HG02943 (cell line): ENCODE measurements around the gene RTN4.
"Not testable (repeated sequence)": the region's sequence is repeated elsewhere in the genome, so short reads cannot be mapped to it uniquely, and the experiment has no call there.

Experiments
- ATAC-seq: cut with Tn5 transposase; IDR thresholded peaks from one replicate; pipeline ENCODE4 v1.9.1; 2021; ENCODE audit warnings: mild to moderate bottlenecking, low read depth, moderate library complexity; ENCODE audit not compliant: unreplicated experiment

The RTN4 gene

DNA sequence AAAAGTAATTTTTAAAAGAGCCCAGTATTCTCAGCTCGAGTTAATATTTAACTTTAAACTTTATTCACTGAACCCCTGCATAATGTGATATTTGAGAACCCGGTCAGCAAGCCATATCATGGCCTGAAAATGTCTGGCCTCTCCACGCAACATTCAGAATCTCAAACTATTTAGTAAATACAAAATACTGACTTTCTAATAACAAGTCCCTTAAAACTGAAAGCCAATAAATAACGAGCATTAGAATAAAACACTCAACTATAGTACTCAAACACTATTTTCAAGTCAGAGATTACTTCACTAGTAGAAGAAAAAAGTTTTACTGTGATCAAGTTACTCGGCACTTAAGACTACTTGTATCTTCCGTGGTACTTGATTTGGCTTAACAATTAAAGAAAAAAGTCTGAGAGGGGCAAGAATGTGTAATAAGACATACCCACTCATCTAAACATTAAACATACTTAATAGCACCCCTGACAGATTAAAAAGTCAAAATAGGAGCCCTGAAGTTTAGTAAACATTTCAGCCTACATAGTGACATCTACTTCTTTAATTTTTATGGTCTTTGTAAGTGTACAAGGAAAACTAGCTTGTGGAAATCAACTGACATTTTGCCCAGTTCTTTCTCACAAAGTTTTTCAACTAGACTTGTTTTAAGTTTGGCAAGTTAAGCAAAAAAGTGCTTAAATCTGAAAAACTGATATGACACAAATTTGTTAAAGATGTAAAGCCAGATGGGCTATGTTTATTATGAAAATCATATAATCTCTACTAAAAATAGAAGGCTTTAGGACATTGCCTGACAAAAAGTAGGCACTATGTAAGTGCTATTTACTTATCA lies 38.2 kb downstream of the RTN4 start:
- ATAC-seq: no peak

- no peak for ATAC-seq
Observed at GRCh38 chr2:55010915-55011314, 39.3 kb downstream of the RTN4 start.

DNA sequence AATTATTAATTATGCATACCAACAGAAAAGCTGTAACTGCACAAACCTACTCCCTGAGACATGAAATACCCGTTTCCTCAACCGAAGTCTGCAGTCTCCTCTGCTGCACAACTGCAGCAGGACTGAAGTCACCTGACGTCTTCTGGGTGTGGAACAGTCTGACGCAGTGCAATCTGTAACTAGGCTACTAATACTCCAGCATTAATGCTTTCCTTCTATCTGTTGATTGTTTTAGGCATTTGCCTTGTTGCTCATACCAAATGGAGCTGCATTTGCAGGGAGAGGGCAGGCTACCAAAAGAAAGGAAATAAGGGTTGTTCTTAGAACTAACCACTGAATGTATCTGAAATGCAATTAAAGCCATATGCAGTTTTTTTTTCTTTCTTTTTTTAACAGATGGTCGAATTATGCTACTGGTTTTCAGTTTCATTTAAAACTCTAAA lies 40.1 kb downstream of the RTN4 start:
- peak; percentile 89 for ATAC-seq

GRCh38 chr2:55009277-55010060 lies 40.8 kb downstream of the RTN4 start:
- ATAC-seq: no peak

- ATAC-seq: no peak
Observed at GRCh38 chr2:55006306-55006705, 43.9 kb downstream of the RTN4 start.

GRCh38 chr2:55003706-55004639 lies 46.3 kb downstream of the RTN4 start:
- no peak for ATAC-seq

GRCh38 chr2:55001716-55002115 lies 48.5 kb downstream of the RTN4 start:
- no peak for ATAC-seq

- ATAC-seq: no peak
Observed at GRCh38 chr2:55000341-55000740, 49.9 kb downstream of the RTN4 start.

DNA sequence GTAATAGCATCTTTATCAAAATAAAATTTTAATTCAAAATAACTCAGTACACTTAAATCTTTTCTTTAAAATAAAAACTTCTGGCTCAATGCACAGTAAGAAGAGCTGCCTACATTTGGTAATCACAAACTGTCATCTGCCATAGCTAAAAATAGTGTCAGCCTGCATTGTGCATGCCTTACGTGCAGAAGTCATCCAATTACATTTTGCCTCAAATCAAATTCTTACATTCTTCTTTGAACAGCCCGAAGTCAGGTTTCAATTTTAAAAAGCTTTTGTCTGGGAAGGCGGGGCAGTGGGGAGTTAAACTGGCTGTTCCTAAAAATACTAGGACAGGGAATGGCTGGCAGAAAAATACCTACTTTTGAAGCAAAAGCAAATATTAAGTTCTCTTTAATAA lies 51.1 kb downstream of the RTN4 start:
- ATAC-seq: no peak

- ATAC-seq: no peak
Observed at GRCh38 chr2:54997826-54998225, 52.4 kb downstream of the RTN4 start.

DNA sequence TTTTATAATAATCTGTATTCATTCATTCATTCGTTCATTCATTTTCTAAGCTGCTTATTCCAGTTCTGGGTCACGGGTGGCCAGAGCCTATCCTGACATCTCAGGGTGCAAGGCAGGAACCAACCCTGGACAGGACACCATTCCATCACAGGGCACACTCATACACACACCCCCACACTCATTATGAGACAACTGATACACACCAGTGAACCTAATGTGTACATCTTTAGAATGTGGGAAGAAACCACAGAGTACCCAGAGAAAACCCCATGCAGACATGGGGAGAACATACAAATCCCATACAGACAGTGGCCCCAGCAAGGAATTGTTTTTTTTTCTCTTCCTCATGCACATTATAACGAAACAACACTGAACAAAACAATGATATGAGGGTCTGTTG lies 54.7 kb downstream of the RTN4 start:
- no peak for ATAC-seq

DNA sequence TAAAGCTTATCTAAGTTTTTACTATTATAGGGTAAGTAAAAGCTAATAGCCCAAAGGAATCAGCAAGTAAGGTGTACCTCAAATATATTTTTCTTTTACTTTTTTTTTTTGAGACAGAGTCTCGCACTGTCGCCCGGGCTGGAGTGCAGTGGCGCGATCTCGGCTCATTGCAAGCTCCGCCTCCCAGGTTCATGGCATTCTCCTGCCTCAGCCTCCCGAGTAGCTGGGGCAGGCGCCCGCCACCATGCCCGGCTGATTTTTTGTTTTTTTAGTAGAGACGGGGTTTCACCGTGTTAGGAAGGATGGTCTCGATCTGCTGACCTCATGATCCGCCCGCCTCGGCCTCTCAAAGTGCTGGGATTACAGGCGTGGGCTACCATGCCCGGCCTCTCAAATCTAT lies 59.6 kb downstream of the RTN4 start:
- not testable (repeated sequence) for ATAC-seq

DNA sequence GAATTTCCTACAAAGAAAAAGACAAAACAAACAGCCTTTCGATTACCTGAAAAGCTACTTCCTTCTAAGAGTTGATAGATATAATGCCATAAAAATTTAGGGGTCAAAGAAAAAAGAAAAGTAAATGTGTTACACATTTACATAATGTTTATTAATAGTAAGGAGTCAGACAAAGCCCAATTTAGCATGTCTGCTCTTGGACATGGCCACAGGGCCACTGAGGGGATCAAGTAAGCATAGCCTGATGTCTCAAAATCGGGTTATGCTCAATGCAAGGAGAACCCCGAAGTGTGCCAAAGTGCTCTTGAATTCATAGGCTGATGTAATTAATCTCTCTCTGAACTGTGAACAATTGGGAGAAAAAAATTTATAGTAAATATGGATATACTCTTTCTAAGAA lies 61.6 kb downstream of the RTN4 start:
- ATAC-seq: no peak

- ATAC-seq: no peak
Observed at GRCh38 chr2:54986264-54986663, 64.0 kb downstream of the RTN4 start.

DNA sequence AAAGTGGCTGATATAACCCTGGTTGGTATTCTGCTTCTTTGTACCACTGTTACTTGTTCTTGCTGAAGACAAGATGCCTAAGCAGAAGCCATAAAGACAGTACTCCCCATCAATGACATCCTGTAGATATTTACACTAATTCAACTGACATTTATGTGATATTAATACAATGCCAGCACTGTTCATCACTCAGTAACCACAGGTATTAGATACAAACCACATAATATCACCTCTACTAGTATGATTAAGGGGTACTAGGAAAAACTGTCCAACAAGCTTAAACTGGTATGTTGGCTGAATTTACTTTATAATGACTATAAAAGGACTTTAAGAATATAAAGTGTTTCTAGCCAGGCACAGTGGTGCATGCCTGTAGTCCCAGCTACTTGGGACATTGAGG lies 65.8 kb downstream of the RTN4 start:
- ATAC-seq: no peak

DNA sequence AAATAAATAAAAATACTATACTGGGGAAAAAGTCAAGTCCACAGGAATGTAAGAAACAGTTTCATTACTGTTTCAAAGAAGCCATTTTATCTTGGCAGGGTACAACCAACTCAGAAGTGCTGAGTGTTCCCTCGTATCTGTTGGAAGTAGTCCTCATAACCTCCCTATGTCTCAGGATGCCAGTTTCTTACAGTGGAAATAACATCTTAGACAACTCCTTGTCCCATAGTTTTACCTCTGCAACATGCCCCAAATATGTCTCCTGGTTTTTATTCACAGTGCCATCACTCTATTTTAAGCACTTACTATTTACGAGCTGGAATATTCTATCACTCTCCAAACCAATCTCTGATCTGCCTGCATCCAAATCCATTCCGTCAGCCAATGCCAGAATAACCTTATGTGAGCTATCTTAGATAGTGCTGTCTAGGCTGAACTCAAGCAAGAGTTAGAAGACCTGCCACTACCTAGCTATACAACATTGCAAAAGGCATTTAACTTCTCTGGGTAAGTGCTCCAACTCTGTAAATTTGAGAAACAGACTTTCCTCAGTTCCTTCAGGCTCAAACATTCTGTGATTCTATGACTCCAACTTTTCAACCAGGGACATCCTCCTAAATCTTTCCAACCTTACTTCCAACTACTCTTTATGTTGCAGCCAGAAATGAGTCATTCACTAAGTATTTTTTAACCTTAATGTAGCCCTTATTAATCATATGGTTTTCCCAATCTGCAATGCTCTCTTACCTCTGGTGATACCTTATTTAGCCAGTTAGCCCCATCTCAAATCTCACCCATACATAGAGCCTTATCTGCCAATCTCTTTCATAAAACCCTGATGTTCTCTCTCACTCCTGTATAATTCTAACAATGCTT lies 66.7 kb downstream of the RTN4 start:
- no peak for ATAC-seq

- no peak for ATAC-seq
Observed at GRCh38 chr2:54981385-54981784, 68.9 kb downstream of the RTN4 start.

GRCh38 chr2:54979321-54980044 lies 70.8 kb downstream of the RTN4 start:
- no peak for ATAC-seq

GRCh38 chr2:54977149-54977548 lies 73.1 kb downstream of the RTN4 start:
- peak; percentile 88 for ATAC-seq
